Activated T-helper 2 cell treated with anti-CD3 and anti-CD28 coated beads, Interferon-gamma antibody, Interleukin-2, Interleukin-4, amounts not matched to agents 10 μg/mL and 5 μg/mL and 100 μg/mL, durations not matched to agents 14 hours and 24 hours and 36 hours (primary cell): ENCODE results near the gene GADL1. TPM values are rescaled to one million over a fixed set of nuclear protein-coding genes. Genes with fewer than 3 reads are reported as not detected.

Experiments used
- DNase-seq: peaks from one replicate; pipeline ENCODE4 v3.0.0; 2021; ENCODE audit warnings: low spot score
- H3K27ac Mint-ChIP-seq: one replicate; pipeline ENCODE4 v1.8.0; 2021; ENCODE audit warnings: mixed read lengths
- H3K27me3 Mint-ChIP-seq: one replicate; pipeline ENCODE4 v1.8.0; 2021; ENCODE audit warnings: low read depth, mixed read lengths
- H3K36me3 Mint-ChIP-seq: one replicate; pipeline ENCODE4 v1.8.0; 2021; ENCODE audit warnings: low read depth, mixed read lengths
- H3K4me1 Mint-ChIP-seq: one replicate; pipeline ENCODE4 v1.8.0; 2021; ENCODE audit warnings: low read depth, mixed read lengths
- H3K4me3 Mint-ChIP-seq: one replicate; pipeline ENCODE4 v1.8.0; 2021; ENCODE audit warnings: low read depth, mild to moderate bottlenecking, moderate library complexity, mixed read lengths
- H3K9me3 Mint-ChIP-seq: one replicate; pipeline ENCODE4 v1.8.0; 2021; ENCODE audit warnings: mixed read lengths
- intact Hi-C: fragments of 100-400 bp; cut with micrococcal nuclease; formaldehyde crosslinking; loops from one replicate; pipeline ENCODE4 v1.15.1; 2023
- total RNA-seq: library from RNA; stranded (reverse); gene quantifications from 2 replicates; pipeline ENCODE4 v1.2.3, GENCODE V29; 2022

The GADL1 gene
- total RNA-seq, 1 donor from 2014 or later: not detected

DNA sequence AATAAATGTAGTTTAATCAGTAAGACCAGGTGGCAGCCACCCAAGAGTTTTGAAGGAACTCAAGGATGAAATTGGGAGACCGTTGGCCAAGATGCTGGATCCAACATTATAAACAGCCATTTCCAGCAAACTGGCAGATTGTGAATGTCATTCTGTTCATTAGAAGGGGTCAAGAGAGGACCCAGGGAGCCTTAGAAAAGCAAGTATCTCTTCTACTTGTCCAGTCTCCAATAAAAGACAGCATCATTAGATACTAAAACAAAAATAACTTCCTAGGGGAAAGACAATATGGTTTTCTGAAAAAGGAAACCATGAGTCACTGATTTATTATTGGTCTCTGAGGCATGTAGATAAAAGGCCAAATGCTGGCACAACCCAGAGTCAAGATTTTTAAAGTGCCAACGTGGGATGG is 67.9 kb downstream of the GADL1 start:
- Mint-ChIP-seq H3K9me3 (no peaks in the 10 kb centered on the region), H3K27me3 (peaks cover 25% of the 10 kb centered on the region), H3K4me1 (peaks cover 4% of the 10 kb centered on the region), H3K27ac (no peak overlapping the region), H3K36me3 (no peaks in the 10 kb centered on the region), H3K4me3 (no peak overlapping the region)
- DNase-seq: no peak
- intact Hi-C loops: no loop called here

DNA sequence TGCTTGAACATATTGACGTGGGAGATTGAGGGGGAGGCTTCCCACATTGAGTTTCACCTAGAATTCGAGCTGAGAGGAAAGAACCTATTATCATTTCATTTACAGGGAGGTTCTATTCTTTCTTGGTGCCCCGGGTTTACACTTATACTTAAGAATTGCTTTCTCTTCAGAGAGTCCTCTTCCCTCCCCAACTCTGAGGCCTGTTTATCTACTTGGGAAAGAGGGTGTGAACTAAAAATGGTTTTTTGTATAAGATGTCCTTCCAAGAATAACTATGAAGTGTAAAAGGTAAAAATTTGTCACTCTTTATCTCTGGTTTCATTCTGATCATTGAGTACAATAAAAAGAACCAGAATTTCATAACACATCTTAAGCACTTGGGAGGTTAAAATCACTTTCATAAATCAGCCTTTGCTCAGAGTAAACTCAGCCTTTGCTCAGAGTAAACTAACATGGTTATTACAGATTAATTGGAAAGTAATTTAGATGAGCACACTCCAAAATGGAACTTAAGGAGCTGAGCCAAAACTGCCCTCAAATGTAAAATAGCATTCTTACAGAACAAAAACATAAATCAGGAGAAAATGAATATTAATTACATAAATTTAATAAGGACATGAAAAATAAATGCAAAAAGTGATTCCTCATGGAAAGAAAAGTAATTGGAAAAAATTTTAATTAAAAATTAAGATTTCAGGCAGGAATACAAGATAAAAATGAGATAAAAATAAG is 75.2 kb downstream of the GADL1 start:
- Mint-ChIP-seq H3K9me3 (no peaks in the 10 kb centered on the region), H3K4me1 (peaks cover 9% of the 10 kb centered on the region), H3K27ac (no peak overlapping the region), H3K4me3 (no peak overlapping the region), H3K27me3 (peaks cover 16% of the 10 kb centered on the region), H3K36me3 (no peaks in the 10 kb centered on the region)
- intact Hi-C loops: no loop called here
- no peak for DNase-seq

DNA sequence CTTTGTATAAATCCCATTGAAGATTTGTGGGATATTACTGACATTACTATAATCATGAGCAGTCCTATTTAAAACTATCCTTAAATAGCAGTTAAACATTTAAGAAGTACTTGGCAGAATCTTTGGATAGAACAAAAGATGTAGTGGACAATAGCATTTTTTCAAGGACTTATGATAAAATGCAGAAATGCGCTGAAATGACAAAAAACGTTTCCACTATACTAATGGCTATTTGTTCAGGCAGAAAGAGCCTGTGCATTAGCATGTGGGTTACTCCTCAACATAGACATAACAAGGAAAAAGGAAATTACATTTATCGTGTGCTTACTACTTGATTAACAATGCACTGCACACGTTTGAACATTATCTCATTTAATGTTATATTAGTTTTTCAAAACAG is 80.7 kb downstream of the GADL1 start:
- intact Hi-C loops: no loop called here
- peaks cover 2% of the 10 kb centered on the region for H3K4me1 Mint-ChIP-seq
- H3K4me3 Mint-ChIP-seq: no peak overlapping the region
- H3K9me3 Mint-ChIP-seq: no peaks in the 10 kb centered on the region
- no peak overlapping the region for H3K27ac Mint-ChIP-seq
- H3K36me3 Mint-ChIP-seq: no peaks in the 10 kb centered on the region
- DNase-seq: no peak
- H3K27me3 Mint-ChIP-seq: peaks cover 8% of the 10 kb centered on the region

DNA sequence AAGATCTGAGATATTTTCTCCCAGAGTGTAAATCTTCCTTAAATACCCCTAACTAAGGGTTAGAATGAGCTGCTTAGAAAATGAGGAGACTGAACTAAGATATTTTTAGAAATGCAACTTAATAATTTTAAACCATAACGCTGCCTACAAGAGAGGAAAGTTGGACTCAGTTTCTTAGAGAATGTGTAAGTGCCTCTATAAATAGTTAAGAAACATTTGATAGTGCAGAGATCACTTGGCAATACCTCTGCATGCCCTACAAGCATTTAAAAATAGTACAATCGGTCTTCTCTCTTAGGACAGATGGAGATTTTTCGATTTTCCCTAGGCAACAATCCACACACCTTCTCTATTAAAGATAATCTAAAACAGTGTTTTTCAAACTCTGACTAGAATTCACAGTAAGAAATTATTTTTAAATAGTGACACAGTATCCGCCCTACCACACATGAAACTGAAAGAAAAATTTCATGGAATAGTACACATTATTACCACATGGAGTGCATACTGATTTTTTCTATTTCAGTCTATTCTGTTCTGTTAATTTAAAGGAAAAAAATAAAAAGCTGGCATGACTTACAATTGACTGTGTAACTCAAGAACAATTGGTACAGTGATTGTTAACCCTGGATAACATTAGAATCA is 83.2 kb downstream of the GADL1 start:
- Mint-ChIP-seq H3K4me3 (no peak overlapping the region), H3K27ac (no peak overlapping the region), H3K27me3 (peaks cover 6% of the 10 kb centered on the region), H3K4me1 (no peaks in the 10 kb centered on the region), H3K9me3 (no peaks in the 10 kb centered on the region), H3K36me3 (no peaks in the 10 kb centered on the region)
- intact Hi-C loops: no loop called here
- no peak for DNase-seq

DNA sequence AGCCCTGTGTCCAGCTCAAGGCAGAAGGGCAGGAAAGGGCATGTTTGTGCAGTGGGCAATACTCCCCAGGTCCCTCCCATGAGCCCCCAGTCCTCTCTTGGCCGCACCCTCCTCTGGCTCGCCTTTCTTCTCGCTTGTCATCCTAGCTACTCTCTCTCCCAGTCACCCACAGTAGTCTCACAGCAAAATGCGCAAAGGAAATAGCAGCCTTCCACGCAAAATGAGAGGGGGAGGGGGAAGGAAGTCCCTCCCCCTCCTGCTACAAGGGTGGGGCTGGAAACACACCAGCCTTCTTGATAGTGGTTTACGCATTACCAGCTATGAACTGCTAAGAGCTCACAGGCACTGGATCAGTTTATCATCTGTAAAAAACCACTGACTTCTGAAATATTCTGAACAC is 83.8 kb downstream of the GADL1 start:
- no peaks in the 10 kb centered on the region for H3K36me3 Mint-ChIP-seq
- intact Hi-C loops: no loop called here
- H3K27me3 Mint-ChIP-seq: peaks cover 6% of the 10 kb centered on the region
- H3K4me1 Mint-ChIP-seq: no peaks in the 10 kb centered on the region
- DNase-seq: no peak
- H3K9me3 Mint-ChIP-seq: no peaks in the 10 kb centered on the region
- H3K27ac Mint-ChIP-seq: no peak overlapping the region
- no peak overlapping the region for H3K4me3 Mint-ChIP-seq

DNA sequence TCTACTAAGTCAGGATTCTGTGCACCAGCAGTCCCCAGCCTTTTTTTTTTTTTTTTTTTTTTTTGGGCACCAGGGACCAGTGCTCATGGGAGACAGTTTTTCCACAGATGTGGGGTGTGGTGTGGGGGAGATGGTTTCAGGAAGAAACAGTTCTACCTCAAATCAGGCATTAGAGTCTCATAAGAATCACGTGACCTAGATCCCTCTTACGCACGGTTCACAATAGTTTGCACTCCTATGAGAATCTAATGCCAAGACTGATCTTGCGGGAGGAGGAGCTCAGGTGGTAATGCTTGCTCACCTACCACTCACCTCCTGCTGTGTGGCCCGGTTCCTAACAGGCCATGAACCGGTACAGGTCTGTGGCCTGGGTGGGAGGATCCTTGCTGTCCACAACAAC is 88.8 kb downstream of the GADL1 start:
- H3K4me1 Mint-ChIP-seq: no peaks in the 10 kb centered on the region
- no peak overlapping the region for H3K27ac Mint-ChIP-seq
- H3K4me3 Mint-ChIP-seq: no peak overlapping the region
- intact Hi-C loops: no loop called here
- H3K36me3 Mint-ChIP-seq: no peaks in the 10 kb centered on the region
- H3K9me3 Mint-ChIP-seq: no peaks in the 10 kb centered on the region
- H3K27me3 Mint-ChIP-seq: peaks cover 6% of the 10 kb centered on the region
- no peak for DNase-seq

DNA sequence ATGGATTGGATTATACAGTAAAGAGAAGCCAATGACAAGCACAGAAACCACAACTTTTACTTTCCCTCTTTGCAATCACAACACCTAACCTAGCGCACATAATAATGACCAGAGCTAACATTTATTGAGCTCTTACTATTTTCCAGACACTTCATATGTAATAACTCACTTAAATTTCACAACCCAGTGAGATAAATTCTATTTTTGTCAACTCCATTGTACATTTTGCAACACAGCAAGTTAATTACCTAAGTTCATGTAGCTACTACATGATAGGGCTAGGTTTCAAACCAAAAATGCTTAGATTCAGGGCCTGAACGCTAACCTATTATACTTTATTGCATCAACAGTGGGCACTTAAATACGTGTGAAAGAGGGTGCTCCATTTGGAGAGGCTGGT is 89.5 kb downstream of the GADL1 start:
- intact Hi-C loops: no loop called here
- Mint-ChIP-seq H3K27me3 (peaks cover 6% of the 10 kb centered on the region), H3K9me3 (no peaks in the 10 kb centered on the region), H3K4me1 (no peaks in the 10 kb centered on the region), H3K4me3 (no peak overlapping the region), H3K27ac (no peak overlapping the region), H3K36me3 (no peaks in the 10 kb centered on the region)
- no peak for DNase-seq

DNA sequence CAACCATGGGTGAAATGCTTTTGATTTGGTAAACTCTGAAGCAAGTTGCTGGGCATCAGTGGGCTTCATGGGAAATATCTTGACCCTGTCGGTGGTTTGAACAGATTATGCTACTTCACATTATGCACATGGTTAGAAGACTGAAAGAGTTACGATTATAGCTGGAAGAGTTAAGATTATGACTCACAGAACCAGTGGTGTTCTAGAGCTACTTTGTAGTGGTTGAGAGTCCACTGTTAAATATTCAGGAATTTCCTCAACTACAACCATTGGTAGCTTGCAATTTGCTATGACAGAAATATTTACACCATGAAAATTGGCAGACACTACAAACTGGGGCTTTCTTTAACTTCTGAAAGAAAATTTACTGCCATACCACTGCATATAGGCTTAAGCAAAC is 99.3 kb downstream of the GADL1 start:
- Mint-ChIP-seq H3K27ac (no peak overlapping the region), H3K9me3 (no peaks in the 10 kb centered on the region), H3K4me1 (no peaks in the 10 kb centered on the region), H3K4me3 (no peak overlapping the region), H3K27me3 (peaks cover 18% of the 10 kb centered on the region), H3K36me3 (no peaks in the 10 kb centered on the region)
- no peak for DNase-seq
- intact Hi-C loops: no loop called here

DNA sequence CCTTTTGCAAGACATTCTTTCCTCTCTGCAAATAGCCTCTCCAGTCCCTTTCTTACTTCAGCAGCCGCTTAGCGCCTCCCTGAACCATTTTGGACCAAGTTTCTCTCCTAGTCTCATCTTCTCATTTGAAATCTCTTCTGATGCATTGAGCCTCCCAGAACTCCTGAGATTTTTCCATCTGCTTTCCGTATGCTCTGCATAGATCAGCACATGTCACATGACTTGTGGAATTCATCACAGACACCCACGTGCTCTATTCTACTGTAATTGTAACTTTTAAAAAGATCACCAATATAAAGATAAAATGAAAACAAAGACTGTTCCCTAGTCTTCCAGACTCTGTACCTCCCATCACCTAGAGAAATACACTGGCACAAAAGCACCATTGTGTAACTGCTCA is 100.7 kb downstream of the GADL1 start:
- Mint-ChIP-seq H3K4me1 (no peaks in the 10 kb centered on the region), H3K9me3 (no peaks in the 10 kb centered on the region), H3K36me3 (no peaks in the 10 kb centered on the region), H3K27ac (no peak overlapping the region), H3K4me3 (no peak overlapping the region), H3K27me3 (peaks cover 18% of the 10 kb centered on the region)
- intact Hi-C loops: no loop called here
- DNase-seq: no peak

DNA sequence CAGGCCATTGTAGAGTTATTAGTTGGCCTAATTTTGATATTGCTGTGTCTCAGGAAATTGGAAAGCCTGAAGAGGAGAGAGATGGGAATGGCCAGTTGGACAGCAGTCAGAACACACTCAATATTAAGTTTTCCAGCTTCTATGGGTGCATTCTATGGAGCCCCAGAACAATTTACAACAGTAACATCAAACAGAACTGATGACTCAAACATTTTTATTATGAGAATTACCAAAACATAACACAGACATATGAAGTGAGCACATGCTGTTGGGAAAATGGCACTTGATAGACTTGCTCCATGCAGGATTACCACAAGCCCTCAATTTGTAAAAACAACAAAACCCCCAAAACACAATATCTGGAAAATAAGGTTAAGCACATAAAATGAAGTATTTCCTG is 104.3 kb downstream of the GADL1 start:
- no peak for DNase-seq
- Mint-ChIP-seq H3K4me3 (no peak overlapping the region), H3K4me1 (peaks cover 3% of the 10 kb centered on the region), H3K27me3 (peaks cover 10% of the 10 kb centered on the region), H3K27ac (no peak overlapping the region), H3K36me3 (no peaks in the 10 kb centered on the region), H3K9me3 (no peaks in the 10 kb centered on the region)
- intact Hi-C loops: no loop called here

DNA sequence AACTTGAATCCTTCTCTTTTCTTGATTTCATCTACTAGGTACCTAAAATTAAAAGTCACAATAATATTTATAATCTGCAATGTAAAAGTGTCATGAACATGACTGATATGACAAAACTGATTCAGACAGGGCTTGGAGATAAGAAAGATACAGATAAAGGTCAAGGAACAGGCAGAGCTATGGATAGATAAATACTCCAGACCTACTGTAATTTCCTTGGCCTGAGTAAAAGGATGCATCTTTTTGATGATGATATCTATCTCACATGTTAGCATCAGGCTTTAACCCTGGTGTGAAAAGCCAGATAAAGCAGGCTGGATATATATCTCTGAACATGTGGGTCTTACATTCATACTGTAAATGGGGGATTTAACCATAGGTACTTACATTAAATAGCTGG is 108.1 kb downstream of the GADL1 start:
- Mint-ChIP-seq H3K27ac (no peak overlapping the region), H3K27me3 (peaks cover 16% of the 10 kb centered on the region), H3K9me3 (no peaks in the 10 kb centered on the region), H3K36me3 (no peaks in the 10 kb centered on the region), H3K4me1 (peaks cover 3% of the 10 kb centered on the region), H3K4me3 (no peak overlapping the region)
- intact Hi-C loops: no loop called here
- no peak for DNase-seq

DNA sequence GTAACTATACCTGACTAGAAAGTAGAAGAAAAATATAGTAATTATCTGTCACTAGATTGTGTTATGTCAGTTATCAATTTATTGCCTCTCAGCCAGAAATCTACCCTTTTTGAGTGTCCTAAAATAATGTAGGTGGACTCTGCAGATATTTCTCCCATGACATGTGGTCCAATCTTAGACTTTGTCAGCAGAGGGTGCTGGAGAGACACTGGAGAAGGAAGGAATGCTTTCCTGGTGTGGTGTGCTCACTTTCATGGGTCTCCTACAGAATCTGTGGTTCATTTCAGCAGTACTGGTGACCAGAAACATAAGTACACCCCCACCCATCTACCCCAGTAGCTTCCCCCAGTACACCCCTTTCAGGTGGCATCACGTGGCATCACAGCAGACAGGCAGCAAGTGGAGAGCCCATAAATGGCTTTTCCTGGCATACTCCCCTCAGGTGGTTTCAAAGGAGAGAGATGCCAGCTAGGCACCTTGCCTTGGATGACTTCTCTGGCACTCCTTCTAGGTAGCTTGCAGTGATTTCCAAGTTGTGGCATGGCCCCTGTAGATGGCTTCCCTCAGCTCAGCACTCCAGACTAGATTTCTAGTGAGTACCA is 114.7 kb downstream of the GADL1 start:
- peaks cover 29% of the 10 kb centered on the region for H3K27me3 Mint-ChIP-seq
- no peak overlapping the region for H3K4me3 Mint-ChIP-seq
- intact Hi-C loops: no loop called here
- no peaks in the 10 kb centered on the region for H3K4me1 Mint-ChIP-seq
- H3K27ac Mint-ChIP-seq: no peak overlapping the region
- DNase-seq: no peak
- H3K36me3 Mint-ChIP-seq: no peaks in the 10 kb centered on the region
- no peaks in the 10 kb centered on the region for H3K9me3 Mint-ChIP-seq

DNA sequence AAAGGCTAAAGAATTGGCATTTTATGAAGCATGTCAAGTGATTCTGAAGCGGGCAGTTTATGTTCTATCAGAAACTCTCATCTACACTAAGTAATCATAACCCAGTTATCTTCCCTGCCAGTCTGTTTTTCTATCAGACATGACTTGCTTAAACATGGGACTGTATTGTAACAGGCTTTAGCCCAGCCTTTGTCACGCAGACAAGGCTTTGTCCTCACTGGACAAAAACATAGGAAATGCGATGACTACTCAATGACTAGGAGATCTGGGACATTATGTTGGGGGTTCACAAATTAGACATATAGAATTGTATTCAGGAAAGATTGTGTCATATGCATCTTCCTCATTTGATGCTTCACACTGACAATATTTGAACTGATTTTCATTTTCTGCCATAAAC is 115.5 kb downstream of the GADL1 start:
- DNase-seq: no peak
- Mint-ChIP-seq H3K9me3 (no peaks in the 10 kb centered on the region), H3K27ac (no peak overlapping the region), H3K27me3 (peaks cover 29% of the 10 kb centered on the region), H3K36me3 (no peaks in the 10 kb centered on the region), H3K4me3 (no peak overlapping the region), H3K4me1 (no peaks in the 10 kb centered on the region)
- intact Hi-C loops: no loop called here
